Neural cell (in vitro differentiated cells): ENCODE results near the gene FOXK2. TPM values are rescaled to one million over a fixed set of nuclear protein-coding genes. Genes with fewer than 3 reads are reported as not detected.

ENCODE experiments used
- H2AFZ ChIP-seq: fragments of 200-600, 300-800 bp; sonication (generic), shearing (Covaris generic); 2 replicates; pipeline ENCODE4 v1.6.0; 2014; ENCODE audit warnings: low read depth, mild to moderate bottlenecking, antibody characterized with exemption, low read length, moderate library complexity
- H3F3A ChIP-seq: fragments of 200-600 bp; shearing (Covaris generic); 2 replicates; pipeline ENCODE4 v1.6.1; 2016; ENCODE audit warnings: mild to moderate bottlenecking, moderate library complexity, mixed read lengths, antibody characterized with exemption, low read length; ENCODE audit not compliant: insufficient read depth, poor library complexity, severe bottlenecking
- H3K27ac ChIP-seq: fragments of 200-600, 300-800 bp; sonication (generic), shearing (Covaris generic); 2 replicates; pipeline ENCODE4 v1.5.1; 2014; ENCODE audit warnings: mild to moderate bottlenecking, low read length, moderate library complexity
- H3K27me3 ChIP-seq: fragments of 300-800, 200-600 bp; sonication (generic), shearing (Covaris generic); 2 replicates; pipeline ENCODE4 v1.6.0; 2014; ENCODE audit warnings: mild to moderate bottlenecking, low read depth, low read length, moderate library complexity; ENCODE audit not compliant: insufficient read depth
- H3K36me3 ChIP-seq: fragments of 300-800, 200-600 bp; sonication (generic), shearing (Covaris generic); 2 replicates; pipeline ENCODE4 v1.5.1; 2014; ENCODE audit warnings: mild to moderate bottlenecking, antibody characterized with exemption, low read length, moderate library complexity; ENCODE audit not compliant: insufficient read depth
- H3K4me2 ChIP-seq: fragments of 300-800, 200-600 bp; sonication (generic), shearing (Covaris generic); 2 replicates; pipeline ENCODE4 v1.6.0; 2014; ENCODE audit warnings: mild to moderate bottlenecking, low read length
- H3K4me3 ChIP-seq: fragments of 300-800, 200-600 bp; sonication (generic), shearing (Covaris generic); 2 replicates; pipeline ENCODE4 v1.5.1; 2014; ENCODE audit warnings: mild to moderate bottlenecking, low read length, moderate library complexity
- H3K79me2 ChIP-seq: fragments of 200-600 bp; shearing (Covaris generic); replicated peaks from 2 replicates; pipeline ENCODE4 v1.6.0; 2014; ENCODE audit warnings: mild to moderate bottlenecking, low read length, moderate library complexity; ENCODE audit not compliant: insufficient read depth
- H3K9ac ChIP-seq: fragments of 300-800, 200-600 bp; sonication (generic), shearing (Covaris generic); 2 replicates; pipeline ENCODE4 v1.6.1; 2016; ENCODE audit warnings: mild to moderate bottlenecking, low read length, mixed read lengths
- H3K9me2 ChIP-seq: fragments of 200-600 bp; shearing (Covaris generic); 2 replicates; pipeline ENCODE4 v1.6.1; 2016; ENCODE audit warnings: mild to moderate bottlenecking, low read length, mixed read lengths; ENCODE audit not compliant: insufficient read depth
- H3K9me3 ChIP-seq: fragments of 200-600, 300-800 bp; sonication (generic), shearing (Covaris generic); 2 replicates; pipeline ENCODE4 v1.6.1; 2016; ENCODE audit warnings: mild to moderate bottlenecking, mixed run types, low read length, moderate library complexity, mixed read lengths
- H4K20me1 ChIP-seq: fragments of 200-600 bp; shearing (Covaris generic); 2 replicates; pipeline ENCODE4 v1.6.1; 2016; ENCODE audit warnings: mild to moderate bottlenecking, mixed run types; ENCODE audit not compliant: insufficient read depth
- CTCF ChIP-seq: fragments of 450-650 bp; IDR thresholded peaks from 2 replicates; pipeline ENCODE4 v1.5.1; 2014; ENCODE audit warnings: antibody characterized with exemption, mild to moderate bottlenecking, moderate library complexity; ENCODE audit not compliant: poor library complexity, severe bottlenecking
- EP300 ChIP-seq: fragments of 450-650 bp; conservative IDR thresholded peaks from 2 replicates; pipeline ENCODE4 v1.6.1; 2014; ENCODE audit warnings: antibody characterized with exemption, mild to moderate bottlenecking, moderate library complexity; ENCODE audit not compliant: poor library complexity, severe bottlenecking
- EZH2 ChIP-seq: fragments of 200-600, 300-800 bp; shearing (Covaris generic), sonication (generic); IDR thresholded peaks from 2 replicates; pipeline ENCODE4 v1.6.1; 2014; ENCODE audit warnings: antibody characterized with exemption, low read length, borderline replicate concordance, mild to moderate bottlenecking; ENCODE audit not compliant: insufficient read depth, poor library complexity, severe bottlenecking
- MXI1 ChIP-seq: fragments of 450-650 bp; conservative IDR thresholded peaks from 2 replicates; pipeline ENCODE4 v1.6.1; 2014; ENCODE audit warnings: antibody characterized with exemption, mild to moderate bottlenecking; ENCODE audit not compliant: poor library complexity, severe bottlenecking
- POLR2AphosphoS5 ChIP-seq: IDR thresholded peaks from 2 replicates; pipeline ENCODE4 v1.6.1; 2012
- RAD21 ChIP-seq: fragments of 450-650 bp; conservative IDR thresholded peaks from 2 replicates; pipeline ENCODE4 v1.6.1; 2014; ENCODE audit warnings: antibody characterized with exemption, mild to moderate bottlenecking, moderate library complexity
- REST ChIP-seq: IDR thresholded peaks from 2 replicates; pipeline ENCODE4 v1.6.1; 2012; ENCODE audit warnings: borderline replicate concordance
- SMC3 ChIP-seq: fragments of 450-650 bp; conservative IDR thresholded peaks from 2 replicates; pipeline ENCODE4 v1.6.1; 2014; ENCODE audit warnings: antibody characterized with exemption, mild to moderate bottlenecking, moderate library complexity; ENCODE audit not compliant: poor library complexity
- TAF1 ChIP-seq: IDR thresholded peaks from 2 replicates; pipeline ENCODE4 v1.6.1; 2012; ENCODE audit warnings: low read depth
- polyA plus RNA-seq: library from polyadenylated mRNA; depleted of rRNA; stranded (reverse); fragments of >200 nt; gene quantifications from 2 replicates; pipeline ENCODE4 v1.2.3, GENCODE V29; 2014

The FOXK2 gene
- polyA plus RNA-seq, 1 donor from 2014 or later = 24.4 TPM

GRCh38 chr17:82570277-82570676, 50.7 kb downstream of the FOXK2 start:
- H3K4me2 ChIP-seq = no peak overlapping the region
- H3K9ac ChIP-seq = no peak overlapping the region
- no peak overlapping the region for H3K27ac ChIP-seq
- no peaks in the 10 kb centered on the region for H3K79me2 ChIP-seq
- H2AFZ ChIP-seq = no peak overlapping the region
- no peaks in the 10 kb centered on the region for H3K36me3 ChIP-seq
- H4K20me1 ChIP-seq = no peaks in the 10 kb centered on the region
- no peak overlapping the region for H3K4me3 ChIP-seq
- no peaks in the 10 kb centered on the region for H3F3A ChIP-seq
- H3K27me3 ChIP-seq = no peaks in the 10 kb centered on the region
- no peak for TF ChIP-seq RAD21
- TF ChIP-seq REST = no peak
- no peak for TF ChIP-seq SMC3
- TF ChIP-seq CTCF = no peak
- TF ChIP-seq TAF1 = no peak
- no peak for TF ChIP-seq MXI1
- TF ChIP-seq EZH2 = no peak
- no peak for TF ChIP-seq POLR2AphosphoS5
- no peak for TF ChIP-seq EP300
- no peaks in the 10 kb centered on the region for H3K9me2 ChIP-seq
- no peaks in the 10 kb centered on the region for H3K9me3 ChIP-seq

GRCh38 chr17:82571855-82572254, 52.3 kb downstream of the FOXK2 start:
- TF ChIP-seq EZH2 (no peak), CTCF (no peak), EP300 (no peak), MXI1 (no peak), RAD21 (no peak), REST (no peak), SMC3 (no peak), TAF1 (no peak), POLR2AphosphoS5 (no peak)
- Histone ChIP-seq H3K4me3 (no peak overlapping the region), H3K27ac (no peak overlapping the region), H3K79me2 (no peaks in the 10 kb centered on the region), H4K20me1 (no peaks in the 10 kb centered on the region), H3K4me2 (no peak overlapping the region), H3K9me2 (no peaks in the 10 kb centered on the region), H3K9ac (no peak overlapping the region), H3K36me3 (no peaks in the 10 kb centered on the region), H2AFZ (no peak overlapping the region), H3F3A (no peaks in the 10 kb centered on the region), H3K9me3 (no peaks in the 10 kb centered on the region), H3K27me3 (no peaks in the 10 kb centered on the region)
